SH-SY5Y (cell line): ENCODE results near the gene P3H1.

ENCODE experiments used
- GATA2 ChIP-seq: IDR thresholded peaks from 2 replicates; pipeline ENCODE4 v1.6.1; 2011; ENCODE audit warnings: mild to moderate bottlenecking, low read depth, low read length
- GATA3 ChIP-seq: IDR thresholded peaks from 2 replicates; pipeline ENCODE4 v1.6.1; 2011; ENCODE audit warnings: low read depth, mild to moderate bottlenecking, low read length, moderate library complexity

GRCh38 chr1:42730988-42731387 lies 35.8 kb downstream of the P3H1 start:
- TF ChIP-seq GATA2 (no peak), GATA3 (no peak)
